GM18505 (cell line): Measurements from ENCODE around the gene DR1.
A peak's percentile ranks its signal among the peaks of the same experiment; 100 is the strongest.

Source experiments
- ATAC-seq: cut with Tn5 transposase; IDR thresholded peaks from one replicate; pipeline ENCODE4 v1.9.1; 2021; ENCODE audit not compliant: unreplicated experiment
- POLR2A ChIP-seq: IDR thresholded peaks from 4 replicates; pipeline ENCODE4 v1.6.1; 2011; ENCODE audit warnings: borderline replicate concordance; ENCODE audit not compliant: insufficient read depth, insufficient read length; ENCODE audit errors: extremely low read depth

The DR1 gene

GRCh38 chr1:93330196-93330595 is 15.5 kb upstream of the DR1 start:
- TF ChIP-seq POLR2A: no peak
- no peak for ATAC-seq

GRCh38 chr1:93330617-93331016 is 15.1 kb upstream of the DR1 start:
- no peak for TF ChIP-seq POLR2A

GRCh38 chr1:93331412-93331811 is 14.3 kb upstream of the DR1 start:
- TF ChIP-seq POLR2A: no peak
- ATAC-seq: no peak

More at GRCh38 chr1:93330617-93331016, 15.1 kb upstream of the DR1 start:
- no peak for ATAC-seq

GRCh38 chr1:93332368-93332767 is 13.3 kb upstream of the DR1 start:
- TF ChIP-seq POLR2A: no peak
- no peak for ATAC-seq

GRCh38 chr1:93338387-93339146 is 7.1 kb upstream of the DR1 start:
- no peak for TF ChIP-seq POLR2A
- ATAC-seq: no peak

- ATAC-seq: no peak
- no peak for TF ChIP-seq POLR2A
Observed at GRCh38 chr1:93339171-93339697, 6.5 kb upstream of the DR1 start.

GRCh38 chr1:93340090-93340489 is 5.6 kb upstream of the DR1 start:
- no peak for TF ChIP-seq POLR2A
- ATAC-seq: no peak

- ATAC-seq: no peak
- TF ChIP-seq POLR2A: no peak
Observed at GRCh38 chr1:93344484-93344883, 1.2 kb upstream of the DR1 start.

- peak; percentile 2 for ATAC-seq
Observed at GRCh38 chr1:93344886-93345632, 648 bp upstream of the DR1 start.

GRCh38 chr1:93346421-93346993 is 800 bp downstream of the DR1 start:
- ATAC-seq: peak; percentile 26
- no peak for TF ChIP-seq POLR2A

More at GRCh38 chr1:93344886-93345632, 648 bp upstream of the DR1 start:
- TF ChIP-seq POLR2A: no peak

GRCh38 chr1:93347334-93347899 is 1.7 kb downstream of the DR1 start:
- no peak for ATAC-seq
- no peak for TF ChIP-seq POLR2A

GRCh38 chr1:93348104-93348728 is 2.5 kb downstream of the DR1 start:
- no peak for ATAC-seq
- TF ChIP-seq POLR2A: no peak
